Upper lobe of left lung (tissue), 6 donors: ENCODE measurements around the gene RNF111. TPM values are rescaled to one million over a fixed set of nuclear protein-coding genes. Genes with fewer than 3 reads are reported as not detected.
"Not testable (repeated sequence)": the region's sequence is repeated elsewhere in the genome, so short reads cannot be mapped to it uniquely, and the experiment has no call there.

Experiments used
- ATAC-seq, 2 donors: fragments of 200-7000 bp; cut with Tn5 transposase; one replicate each; pipeline ENCODE4 v1.9.1; 2022; ENCODE audit warnings: mild to moderate bottlenecking in 2 of 2, moderate library complexity in 2 of 2; ENCODE audit not compliant: low FRiP score in 2 of 2
- DNase-seq, 2 donors: peaks; one replicate each; pipeline ENCODE4 v3.0.0-alpha.2; 2019 to 2020
- H3K27ac ChIP-seq, 4 donors: fragments of 200-600 bp; sonication (generic); one replicate each; pipeline ENCODE4 v1.5.1; 2016 to 2019
- H3K27me3 ChIP-seq, 4 donors: fragments of 200-600 bp; sonication (generic); one replicate each; pipeline ENCODE4 v1.5.1; 2017 to 2019
- H3K36me3 ChIP-seq, 4 donors: fragments of 200-600 bp; sonication (generic); one replicate each; pipeline ENCODE4 v1.5.1; 2016 to 2019
- H3K4me1 ChIP-seq, 4 donors: fragments of 200-600 bp; sonication (generic); one replicate each; pipeline ENCODE4 v1.5.1; 2018 to 2019
- H3K4me3 ChIP-seq, 4 donors: fragments of 200-600 bp; sonication (generic); one replicate each; pipeline ENCODE4 v1.5.1; 2017 to 2019; ENCODE audit warnings: mild to moderate bottlenecking in 2 of 4, moderate library complexity in 1 of 4
- H3K9me3 ChIP-seq, 4 donors: fragments of 200-600 bp; sonication (generic); one replicate each; pipeline ENCODE4 v1.5.1; 2018 to 2019
- CTCF ChIP-seq, 6 experiments: fragments of 450-650 bp in 4 of 6; fragments of 200-600 bp in 2 of 6; sonication (generic) in 2 of 6; IDR thresholded peaks; one replicate each; pipeline ENCODE4 v1.5.1; 2016 to 2019; ENCODE audit warnings: antibody characterized with exemption in 6 of 6
- EP300 ChIP-seq, 4 donors: sonication (generic); formaldehyde crosslinking; IDR thresholded peaks; one replicate each; pipeline ENCODE4 v1.5.1; 2017; ENCODE audit warnings: antibody characterized with exemption in 4 of 4, control low read depth in 2 of 4
- POLR2A ChIP-seq, 4 donors: fragments of 450-650 bp; IDR thresholded peaks; one replicate each; pipeline ENCODE4 v1.5.1; 2016 to 2017; ENCODE audit warnings: antibody characterized with exemption in 4 of 4, mild to moderate bottlenecking in 2 of 4
- POLR2AphosphoS5 ChIP-seq, 2 donors: sonication (generic); formaldehyde crosslinking; IDR thresholded peaks; one replicate each; pipeline ENCODE4 v1.5.1; 2017; ENCODE audit warnings: antibody characterized with exemption in 2 of 2
- WGBS, 2 donors: methylation state at CpG; one replicate each; pipeline ENCODE4 v1.1.5; 2017 to 2018; 5-methylcytosine and 5-hydroxymethylcytosine counted together
- total RNA-seq, 6 donors: library from RNA; depleted of rRNA in 4 of 6; stranded (reverse); fragments of >200 nt in 4 of 6; gene quantifications; one replicate each; pipeline versions ENCODE4 v1.1.0 to v1.2.1, GENCODE V29; 2016 to 2021
- donor health status: DM: no; HTN: no; CAD: no; lungs with moderate emphysema.
- donor health status: DM: no; HTN: yes; CAD: no; lungs with severe emphysema.

RNF111 gene
- total RNA-seq, 6 donors from 2014 or later: 16.3 to 41.6 (median 31.8) TPM

DNA sequence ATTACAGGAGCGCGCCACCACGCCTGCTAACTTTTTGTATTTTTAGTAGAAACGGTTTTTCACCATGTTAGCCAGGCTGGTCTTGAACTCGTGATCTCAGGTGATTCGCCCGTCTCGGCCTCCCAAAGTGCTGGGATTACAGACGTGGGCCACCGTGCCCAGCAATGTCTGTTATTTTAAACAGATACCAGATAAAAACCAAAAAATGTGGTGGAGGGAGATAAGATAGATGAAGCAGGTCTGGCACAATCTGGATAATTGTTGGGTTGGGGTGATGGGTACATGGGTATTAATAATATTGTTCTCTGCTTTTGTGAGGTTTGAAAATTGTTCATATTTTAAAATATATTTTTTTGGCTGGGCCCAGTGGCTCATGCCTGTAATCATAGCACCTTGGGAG lies 4.7 kb downstream of the RNF111 start:
- no peaks in the 10 kb centered on the region for H3K9me3 ChIP-seq
- no peak overlapping the region for H3K4me3 ChIP-seq
- TF ChIP-seq POLR2A (IDR thresholded peaks at IDR 0.05) (no peak), EP300 (IDR thresholded peaks at IDR 0.05) (no peak), POLR2AphosphoS5 (IDR thresholded peaks at IDR 0.05) (no peak), CTCF (IDR thresholded peaks at IDR 0.05) (no peak)
- 92 to 97% methylated on average over 10 of the region's 10 CpGs for WGBS, 2 donors
- ATAC-seq (no peak), DNase-seq (no peak)
- peaks cover 0 to 17% (median 0%) of the 10 kb centered on the region in 4 donors for H3K36me3 ChIP-seq
- no peak overlapping the region for H3K27ac ChIP-seq
- peaks cover 17 to 38% (median 21%) of the 10 kb centered on the region in 4 donors for H3K4me1 ChIP-seq
- no peaks in the 10 kb centered on the region for H3K27me3 ChIP-seq

GRCh38 chr15:58994906-58995453 lies 7.5 kb downstream of the RNF111 start:
- no peak for TF ChIP-seq POLR2AphosphoS5 (IDR thresholded peaks at IDR 0.05)
- TF ChIP-seq CTCF (IDR thresholded peaks at IDR 0.05): no peak
- no peak for TF ChIP-seq POLR2A (IDR thresholded peaks at IDR 0.05)
- no peak for TF ChIP-seq EP300 (IDR thresholded peaks at IDR 0.05)
- Histone ChIP-seq H3K9me3 (no peaks in the 10 kb centered on the region), H3K27ac (no peak overlapping the region), H3K4me3 (no peak overlapping the region), H3K4me1 (peaks cover 9 to 31% (median 12%) of the 10 kb centered on the region in 4 donors), H3K27me3 (no peaks in the 10 kb centered on the region), H3K36me3 (peaks cover 0 to 17% (median 0%) of the 10 kb centered on the region in 4 donors)
- WGBS, 2 donors: 98 to 100% methylated on average over 1 of the region's 1 CpG
- DNase-seq (no peak), ATAC-seq (no peak)

DNA sequence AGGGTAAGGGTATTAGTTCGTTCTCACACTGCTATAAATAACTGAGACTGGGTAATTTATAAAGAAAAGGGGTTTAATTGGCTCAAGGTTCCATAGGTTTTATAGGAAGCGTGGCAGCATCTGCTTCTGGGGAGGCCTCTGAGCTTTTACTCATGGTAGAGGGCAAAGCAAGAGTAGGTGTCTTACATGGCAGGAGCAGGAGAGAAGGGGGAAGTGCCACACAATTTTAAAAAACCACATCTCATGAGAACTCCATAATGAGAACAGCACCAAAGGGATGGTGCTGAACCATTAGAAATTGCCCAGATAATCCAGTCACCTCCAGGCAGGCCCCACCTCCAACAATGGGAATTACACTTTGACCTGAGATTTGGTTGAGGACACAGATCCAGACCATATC lies 12.2 kb downstream of the RNF111 start:
- Histone ChIP-seq H3K4me1 (peaks cover 7 to 31% (median 13%) of the 10 kb centered on the region in 4 donors), H3K27ac (no peak overlapping the region), H3K27me3 (no peaks in the 10 kb centered on the region), H3K4me3 (no peak overlapping the region), H3K9me3 (no peaks in the 10 kb centered on the region), H3K36me3 (peaks cover 0 to 11% (median 0%) of the 10 kb centered on the region in 4 donors)
- 92 to 95% methylated on average over 2 of the region's 2 CpGs for whole genome bisulfite sequencing, 2 donors
- TF ChIP-seq EP300 (IDR thresholded peaks at IDR 0.05): no peak
- no peak for TF ChIP-seq POLR2AphosphoS5 (IDR thresholded peaks at IDR 0.05)
- no peak for TF ChIP-seq CTCF (IDR thresholded peaks at IDR 0.05)
- TF ChIP-seq POLR2A (IDR thresholded peaks at IDR 0.05): no peak
- ATAC-seq (no peak), DNase-seq (no peak)

DNA sequence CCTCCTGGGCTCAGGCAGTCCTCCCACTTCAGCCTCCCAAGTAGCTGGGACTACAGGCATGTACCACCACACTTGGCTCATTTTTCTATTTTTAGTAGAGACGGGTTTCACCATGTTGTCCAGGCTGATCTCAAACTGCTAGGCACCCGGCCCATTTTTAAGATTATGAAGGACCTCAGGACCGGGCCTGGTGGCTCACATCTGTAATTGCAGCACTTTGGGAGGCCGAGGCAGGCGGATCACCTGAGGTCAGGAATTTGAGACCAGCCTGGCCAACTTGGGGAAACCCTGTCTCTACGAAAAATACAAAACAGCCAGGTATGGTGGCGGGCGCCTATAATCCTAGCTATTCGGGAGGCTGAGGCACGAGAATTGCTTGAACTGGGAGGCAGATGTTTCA lies 12.8 kb downstream of the RNF111 start:
- not testable (repeated sequence) for DNase-seq, H3K4me3 ChIP-seq, ATAC-seq, H3K27me3 ChIP-seq, H3K9me3 ChIP-seq, H3K27ac ChIP-seq
- 95 to 100% methylated on average over 10 of the region's 10 CpGs for WGBS, 2 donors
- H3K36me3 ChIP-seq: peaks cover 0 to 12% (median 0%) of the 10 kb centered on the region in 4 donors
- H3K4me1 ChIP-seq: peaks cover 7 to 31% (median 11%) of the 10 kb centered on the region in 4 donors

DNA sequence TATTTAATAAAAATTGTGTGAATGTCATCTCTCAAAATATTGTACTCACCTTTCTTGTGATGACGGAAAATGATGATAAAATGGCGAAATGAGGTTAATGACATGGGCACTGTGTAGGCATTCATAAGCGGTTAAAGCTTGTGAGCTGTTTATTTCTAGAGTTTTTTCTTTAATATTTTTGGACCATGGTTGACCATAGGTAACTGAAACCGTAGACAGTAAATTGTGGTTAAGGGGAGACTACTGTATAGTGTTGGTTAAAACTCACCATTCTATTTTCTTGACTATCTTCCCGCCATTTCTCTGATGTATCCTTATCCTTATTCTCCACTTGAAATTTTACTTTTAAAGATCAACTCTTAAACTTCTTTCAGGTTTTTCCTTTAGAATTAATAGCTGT lies 14.5 kb downstream of the RNF111 start:
- Histone ChIP-seq H3K36me3 (peaks cover 0 to 16% (median 0%) of the 10 kb centered on the region in 4 donors), H3K27ac (peak overlapping the region in 2 of 4 donors; percentile 46 to 71), H3K4me3 (no peak overlapping the region), H3K4me1 (peaks cover 7 to 24% (median 11%) of the 10 kb centered on the region in 4 donors), H3K27me3 (no peaks in the 10 kb centered on the region), H3K9me3 (no peaks in the 10 kb centered on the region)
- 89 to 95% methylated on average over 5 of the region's 5 CpGs for WGBS, 2 donors
- no peak for DNase-seq
- TF ChIP-seq EP300 (IDR thresholded peaks at IDR 0.05) (no peak), POLR2AphosphoS5 (IDR thresholded peaks at IDR 0.05) (no peak), CTCF (IDR thresholded peaks at IDR 0.05) (no peak), POLR2A (IDR thresholded peaks at IDR 0.05) (no peak)
- no peak for ATAC-seq
